ENCODE data around the gene CREB1. TPM values are rescaled to one million over a fixed set of nuclear protein-coding genes. Genes with fewer than 3 reads are reported as not detected.

The CREB1 gene
- total RNA-seq, 1 donor from 2014 or later, result 46.9 TPM

DNA sequence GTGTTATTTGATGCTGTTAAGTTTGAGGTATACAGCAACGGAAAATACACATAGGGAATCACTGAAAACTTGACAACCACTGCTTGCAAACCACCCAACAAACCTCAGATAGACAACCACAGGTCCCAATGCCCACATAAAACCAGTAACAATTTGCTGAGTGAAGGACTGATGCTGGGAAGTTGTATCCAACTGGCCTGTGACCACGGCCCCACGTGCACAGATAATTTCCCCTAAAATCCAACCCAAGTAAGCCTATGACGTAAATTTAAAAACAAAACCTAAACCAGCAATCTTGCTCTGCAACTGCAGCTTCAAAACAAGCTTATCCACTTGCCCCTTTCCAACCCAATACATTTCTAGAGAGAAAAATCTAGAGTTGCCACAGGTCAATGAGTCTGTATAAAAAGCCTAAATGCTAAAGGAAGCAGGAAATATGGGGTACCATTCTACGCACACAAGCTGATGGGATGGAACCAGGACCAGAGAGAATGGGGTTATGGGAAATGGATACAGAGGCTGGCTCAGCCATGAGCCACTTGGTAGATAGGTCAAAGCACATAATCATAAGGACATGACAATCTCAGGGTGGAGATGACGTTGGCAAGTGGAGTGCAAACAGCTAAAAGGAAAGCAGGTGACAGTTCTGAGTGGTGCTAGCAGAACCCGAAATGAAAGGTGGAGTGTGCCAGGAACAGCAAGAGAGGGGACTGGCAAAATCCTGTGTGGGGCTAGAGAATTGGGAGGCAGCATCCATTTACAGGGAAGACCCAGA lies 27.8 kb upstream of the CREB1 start:
- DNase-seq (ENCODE audit: low spot score), result no peak
- intact Hi-C loops (cut with DNase I), result no loop called here

DNA sequence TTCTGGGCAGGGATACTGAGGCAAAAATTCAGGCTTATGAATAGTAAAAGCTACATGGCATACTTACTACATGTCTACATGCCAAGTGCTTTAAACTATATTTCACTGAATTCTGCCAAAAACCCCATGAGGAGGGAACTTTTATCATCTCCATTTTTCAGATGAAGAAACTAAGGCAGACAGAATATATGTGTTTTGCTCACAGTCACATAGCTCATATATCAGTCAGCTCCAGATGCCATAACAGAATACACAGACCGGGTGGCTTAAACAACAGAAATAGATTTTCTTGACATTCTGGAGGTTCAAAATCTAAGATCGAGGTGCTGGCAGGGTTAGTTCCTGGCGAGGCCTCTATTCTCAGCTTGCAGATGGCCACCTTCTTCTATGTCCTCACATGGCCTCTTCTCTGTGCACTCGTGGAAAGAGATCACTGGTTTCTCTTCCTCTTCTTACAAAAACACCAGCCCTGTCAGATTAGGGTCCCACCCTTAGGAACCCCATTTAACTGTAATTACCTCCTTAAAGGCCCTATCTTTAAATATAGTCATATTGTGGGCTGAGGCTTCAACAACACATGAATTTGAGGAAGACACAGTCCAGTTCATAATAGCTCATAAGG lies 27.1 kb upstream of the CREB1 start:
- intact Hi-C loops (cut with DNase I), result no loop called here
- no peak for DNase-seq (ENCODE audit: low spot score)

DNA sequence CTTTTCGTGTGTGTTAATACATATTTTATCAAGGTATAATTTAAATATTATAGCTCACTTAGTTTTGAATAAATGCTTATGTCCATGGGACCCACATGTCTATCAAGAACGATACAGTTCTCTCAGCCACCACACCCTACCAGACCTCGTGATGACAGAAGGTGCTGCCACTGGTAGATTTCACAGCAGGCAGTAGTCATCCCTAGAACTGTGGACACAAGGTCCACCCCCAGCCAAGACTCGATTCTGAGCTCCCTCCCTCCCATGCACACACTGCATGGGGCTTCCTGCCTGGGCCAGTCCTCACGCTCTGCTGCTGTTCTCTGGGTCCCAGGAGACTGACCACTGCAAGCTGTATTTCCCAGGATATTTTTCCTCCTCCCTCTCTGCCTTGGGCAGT lies 26.5 kb upstream of the CREB1 start:
- DNase-seq (ENCODE audit: low spot score), result no peak
- intact Hi-C loops (cut with DNase I), result no loop called here

DNA sequence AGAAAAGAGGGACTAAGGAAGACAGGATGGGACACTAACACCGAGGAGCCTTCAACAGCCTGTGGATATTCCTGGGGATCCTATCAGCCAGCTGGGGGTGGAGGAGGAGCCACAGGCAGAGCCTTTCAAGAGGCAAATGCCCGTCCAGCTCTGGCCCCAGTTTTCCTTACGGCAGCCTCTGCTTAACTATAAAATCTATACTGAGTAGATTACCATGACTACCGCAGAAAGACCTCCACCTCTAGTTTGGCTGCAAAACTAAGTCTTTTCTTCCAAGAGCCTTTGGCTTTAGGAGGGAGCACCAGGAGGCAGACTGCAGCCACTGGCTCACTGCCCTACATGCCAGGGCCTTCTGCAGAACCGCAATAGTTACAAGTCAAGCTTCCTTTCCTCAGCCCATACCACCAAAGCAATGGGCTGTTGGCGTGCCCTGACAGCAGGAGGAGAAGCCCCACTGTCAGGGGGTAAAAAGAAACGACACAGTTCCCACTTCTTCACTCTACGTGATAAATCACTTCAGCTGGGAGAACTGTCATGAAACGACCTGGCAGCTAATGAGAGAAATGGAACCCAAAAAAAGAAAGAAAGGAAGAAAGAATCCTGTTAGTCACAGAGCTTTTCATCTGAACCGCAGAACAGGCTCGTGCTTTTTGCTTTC lies 25.1 kb upstream of the CREB1 start:
- DNase-seq (ENCODE audit: low spot score), result no peak
- intact Hi-C loops (cut with DNase I), result no loop called here

DNA sequence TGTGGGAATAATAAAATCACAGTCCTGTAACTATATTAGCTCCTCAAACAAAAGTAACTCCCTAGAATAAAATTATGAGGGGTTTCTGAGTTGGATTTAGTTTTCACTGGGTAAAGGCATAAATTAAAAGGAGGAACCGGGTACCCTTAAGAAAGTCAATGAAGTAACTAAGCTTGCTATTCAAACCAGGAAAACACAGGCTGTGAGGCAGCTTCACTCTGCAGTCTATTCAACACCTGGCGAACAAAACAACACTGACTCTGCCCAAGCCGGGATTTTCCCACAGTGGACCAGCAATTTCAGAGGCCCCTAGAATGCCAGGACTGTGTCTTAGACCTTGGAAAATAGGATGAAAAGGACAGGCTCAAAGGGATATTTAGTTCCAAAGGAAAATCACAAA lies 24.6 kb upstream of the CREB1 start:
- no peak for DNase-seq (ENCODE audit: low spot score)
- intact Hi-C loops (cut with DNase I), result no loop called here

DNA sequence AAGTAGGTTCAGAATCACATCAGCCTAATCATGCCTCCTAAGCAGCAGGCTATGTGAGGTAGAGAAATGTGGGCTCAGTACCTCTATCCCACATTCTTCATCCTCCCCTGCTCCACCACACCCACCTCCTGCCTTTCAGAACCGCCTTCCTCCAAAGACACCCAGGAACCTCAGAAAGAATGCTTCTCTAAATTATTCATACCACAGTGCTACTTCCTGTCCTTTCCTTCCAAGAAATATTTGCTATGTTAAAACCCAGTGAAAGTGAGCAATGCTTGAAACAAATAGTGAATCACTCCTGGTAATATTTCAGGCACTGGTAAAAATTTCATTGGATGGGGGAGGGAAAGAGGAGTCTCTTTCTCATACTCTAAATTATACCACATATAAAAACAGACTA lies 24.0 kb upstream of the CREB1 start:
- intact Hi-C loops (cut with DNase I), result no loop called here
- no peak for DNase-seq (ENCODE audit: low spot score)

DNA sequence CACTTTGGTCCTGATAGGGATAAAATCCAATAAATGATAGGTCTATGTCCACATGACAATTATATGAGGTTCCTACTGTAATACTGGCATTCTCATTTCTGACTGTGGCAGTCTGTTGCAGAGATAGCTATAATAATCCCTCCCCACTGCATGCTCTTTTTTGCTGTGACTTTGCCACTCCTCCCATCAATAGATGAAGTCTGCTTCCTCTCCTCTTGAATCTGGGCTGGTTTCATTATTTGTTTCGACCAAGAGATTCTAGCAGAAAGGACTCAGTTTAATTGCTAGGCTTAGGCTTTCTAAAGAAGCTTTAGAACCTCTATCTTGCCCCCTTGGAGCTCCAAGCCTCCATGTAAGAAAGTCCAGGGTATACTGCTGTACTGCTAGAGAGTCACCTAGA lies 23.3 kb upstream of the CREB1 start:
- intact Hi-C loops (cut with DNase I), result no loop called here
- DNase-seq (ENCODE audit: low spot score), result no peak

DNA sequence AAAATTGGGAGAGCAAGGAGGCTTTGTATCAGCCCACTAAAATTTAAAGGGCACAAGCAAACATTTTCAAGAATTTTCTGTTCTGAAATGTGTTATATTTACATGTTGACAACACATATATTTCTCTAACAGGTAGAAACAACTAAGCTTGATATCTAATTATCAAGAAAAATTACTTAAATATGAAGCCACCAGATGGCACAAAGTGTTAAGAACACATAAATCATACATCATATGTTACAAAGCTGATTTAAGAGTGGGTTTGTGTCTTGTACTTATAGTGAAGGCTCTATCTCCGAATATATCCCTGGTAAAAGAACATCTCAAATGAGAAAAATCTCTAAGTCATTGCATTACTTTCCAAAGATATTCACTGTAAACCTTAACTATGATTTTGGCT lies 19.6 kb upstream of the CREB1 start:
- DNase-seq (ENCODE audit: low spot score), result no peak
- intact Hi-C loops (cut with DNase I), result no loop called here

DNA sequence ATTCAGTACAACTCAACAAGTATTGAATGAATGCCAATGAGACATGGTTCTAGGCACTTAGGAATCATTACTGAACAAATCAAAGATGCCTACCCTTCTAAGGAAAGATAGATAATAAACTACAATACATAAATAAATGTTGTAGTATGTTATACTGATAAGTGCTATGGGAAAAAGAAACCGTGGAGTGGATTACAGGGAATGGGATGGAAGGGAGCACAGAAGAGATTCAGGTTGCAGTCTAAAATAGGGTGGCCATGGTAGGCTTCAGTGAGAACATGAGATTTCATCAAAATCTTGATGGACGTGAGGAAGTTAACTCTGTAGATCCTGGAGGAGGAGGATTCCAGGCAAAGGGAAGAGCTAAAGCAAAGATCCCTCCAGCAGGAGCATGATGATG lies 17.9 kb upstream of the CREB1 start:
- intact Hi-C loops (cut with DNase I), result no loop called here
- no peak for DNase-seq (ENCODE audit: low spot score)

DNA sequence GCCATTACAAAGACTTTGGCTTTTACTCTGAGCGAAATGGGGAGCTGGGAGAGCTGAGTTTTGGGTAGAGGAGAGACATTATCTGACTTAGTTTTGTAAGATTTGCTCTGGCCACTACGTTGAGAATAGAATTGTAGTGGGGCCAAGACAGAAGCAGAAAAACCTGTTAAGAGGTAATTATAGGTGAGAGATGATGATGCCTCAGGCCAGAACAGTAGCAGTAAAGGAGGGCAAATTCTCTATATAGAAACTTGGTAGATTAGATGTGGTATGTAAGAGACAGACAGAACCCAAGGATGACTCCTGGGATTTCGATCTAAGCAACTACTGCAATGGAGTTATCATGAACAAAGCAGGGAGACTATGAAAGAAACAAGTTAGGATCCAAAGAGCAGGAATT lies 17.4 kb upstream of the CREB1 start:
- DNase-seq (ENCODE audit: low spot score), result no peak
- intact Hi-C loops (cut with DNase I), result no loop called here

DNA sequence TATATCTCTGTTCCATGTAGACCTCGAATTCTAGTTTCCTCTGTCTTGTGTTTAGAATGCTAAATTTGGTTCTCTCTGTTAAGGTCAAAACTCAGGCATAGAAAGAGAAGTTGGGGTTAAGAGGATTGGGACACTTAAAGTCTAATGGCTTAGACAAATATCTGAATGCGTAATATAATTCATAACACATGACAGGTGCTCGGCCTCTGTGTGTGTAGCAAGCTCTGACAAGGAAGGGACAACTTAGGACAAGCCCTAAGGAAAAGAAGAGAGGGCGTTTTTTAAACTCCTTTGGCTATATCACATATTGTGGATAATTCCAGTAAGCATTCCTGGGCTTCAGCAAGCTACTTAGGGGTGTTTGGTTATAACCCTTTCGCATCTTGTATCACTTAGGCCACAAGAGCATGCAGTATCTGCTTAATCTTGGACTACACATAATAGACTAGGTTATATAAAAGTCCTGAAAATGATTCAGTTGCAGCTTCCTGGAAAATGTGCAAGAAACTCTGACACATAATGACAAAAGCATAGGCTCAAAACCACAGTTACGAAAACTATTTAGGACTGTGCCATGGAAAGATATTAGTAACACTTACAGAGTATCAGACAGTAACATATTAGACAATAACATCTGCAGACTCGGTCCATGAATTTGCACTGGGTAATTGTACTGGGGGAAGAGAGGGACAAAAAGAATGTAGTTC lies 16.1 kb upstream of the CREB1 start:
- no peak for DNase-seq (ENCODE audit: low spot score)
- intact Hi-C loops (cut with DNase I), result no loop called here

DNA sequence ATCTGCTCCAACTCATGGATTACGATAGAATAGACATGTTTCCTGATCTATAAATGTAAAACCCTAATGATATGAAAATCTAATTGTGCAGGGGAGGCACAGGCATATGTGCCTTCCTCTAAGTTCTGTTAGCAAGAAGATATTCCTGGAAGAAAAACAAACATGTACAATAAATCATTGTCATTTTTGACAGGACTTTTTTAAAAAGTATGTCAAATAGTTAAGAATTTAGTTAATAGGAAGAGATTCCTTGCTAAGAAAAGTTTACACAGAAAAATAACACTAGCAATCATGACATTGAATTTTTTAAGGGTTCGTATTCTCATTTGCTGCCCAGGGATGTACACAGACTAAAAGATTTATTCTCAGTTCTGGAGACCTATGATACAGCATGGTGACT lies 15.3 kb upstream of the CREB1 start:
- no peak for DNase-seq (ENCODE audit: low spot score)
- intact Hi-C loops (cut with DNase I), result no loop called here

DNA sequence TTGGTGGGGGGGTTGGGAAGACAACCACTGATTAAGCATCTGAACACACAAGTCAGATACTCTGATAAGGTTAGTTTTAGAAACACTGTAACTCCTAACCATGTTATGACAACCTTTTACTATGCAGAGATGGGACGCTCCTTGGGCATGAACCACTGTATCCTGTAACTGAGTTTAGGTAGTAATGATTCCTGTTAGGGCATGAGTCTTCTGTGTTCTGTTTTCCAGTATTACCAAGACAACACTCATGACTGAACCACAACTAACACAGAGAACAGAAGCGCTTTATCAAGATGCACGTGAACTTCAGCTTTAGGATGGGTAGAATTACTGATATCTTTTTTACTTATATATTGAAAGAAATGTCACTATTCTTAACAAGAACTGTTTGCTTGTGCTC lies 14.1 kb upstream of the CREB1 start:
- no peak for DNase-seq (ENCODE audit: low spot score)
- intact Hi-C loops (cut with DNase I), result no loop called here

DNA sequence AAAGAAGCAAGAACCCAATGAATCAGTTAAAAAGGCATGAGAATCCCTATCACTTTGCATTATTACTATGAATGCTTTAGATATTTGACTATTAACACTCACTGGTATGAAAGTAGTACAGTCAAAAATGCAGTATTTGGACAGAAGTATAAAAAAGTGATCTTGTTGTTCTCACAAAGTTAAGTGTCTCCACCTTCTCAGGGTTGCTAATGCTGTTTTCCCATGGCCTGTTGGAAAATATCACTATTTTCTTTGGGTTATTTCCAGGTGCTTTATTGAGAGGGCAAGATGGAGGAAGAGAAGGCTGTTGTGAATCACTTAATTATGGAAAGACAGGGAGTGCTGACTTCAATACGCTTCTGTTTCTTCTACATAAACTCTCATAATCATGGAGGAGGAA lies 13.6 kb upstream of the CREB1 start:
- intact Hi-C loops (cut with DNase I), result no loop called here

DNA sequence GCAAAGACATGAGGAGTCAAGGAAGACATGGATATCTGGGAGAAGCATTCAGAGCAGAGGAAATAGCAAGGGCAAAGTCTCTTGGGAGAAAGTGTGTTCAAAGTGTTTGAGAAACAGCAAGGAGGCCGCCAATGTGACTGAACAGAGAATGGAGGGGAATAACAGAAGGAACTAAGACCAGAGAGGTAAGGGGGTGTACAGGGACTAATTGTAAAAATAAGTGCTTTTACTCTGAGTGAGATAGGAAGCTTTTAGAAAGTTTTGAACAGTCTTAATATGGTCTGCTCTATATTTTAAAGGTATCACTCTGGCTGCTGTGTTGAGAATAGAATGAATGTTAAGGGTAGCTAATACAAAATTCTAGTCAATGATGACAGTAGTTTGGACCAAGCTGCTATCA lies 6.8 kb upstream of the CREB1 start:
- intact Hi-C loops (cut with DNase I), result no loop called here
- no peak for DNase-seq (ENCODE audit: low spot score)

More for the DNA sequence above, 13.6 kb upstream of the CREB1 start:
- no peak for DNase-seq (ENCODE audit: low spot score)

DNA sequence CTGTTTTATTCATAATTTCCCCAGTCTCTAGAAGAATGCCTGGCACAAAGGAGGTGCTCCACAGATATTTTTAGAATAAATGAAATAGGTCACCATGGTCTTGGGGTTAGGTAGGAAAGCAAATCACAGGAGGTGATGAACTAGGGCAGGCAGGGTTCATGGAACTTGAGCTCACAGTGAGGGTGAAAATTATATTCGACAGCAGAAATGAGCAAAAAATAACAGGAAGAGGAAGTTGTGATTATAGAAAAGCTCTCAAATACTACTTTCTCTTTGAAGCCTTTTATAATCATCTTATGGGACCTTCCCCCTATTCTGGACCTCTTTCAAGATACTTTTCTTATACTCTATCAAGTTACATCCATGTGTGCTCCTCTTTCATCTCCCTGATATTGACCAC lies 4.5 kb upstream of the CREB1 start:
- no peak for DNase-seq (ENCODE audit: low spot score)
- intact Hi-C loops (cut with DNase I), result loop anchor here (5.0 kb wide), 2 partner anchors 43 to 187 kb away; partner anchors contain the start of gene CCNYL1

DNA sequence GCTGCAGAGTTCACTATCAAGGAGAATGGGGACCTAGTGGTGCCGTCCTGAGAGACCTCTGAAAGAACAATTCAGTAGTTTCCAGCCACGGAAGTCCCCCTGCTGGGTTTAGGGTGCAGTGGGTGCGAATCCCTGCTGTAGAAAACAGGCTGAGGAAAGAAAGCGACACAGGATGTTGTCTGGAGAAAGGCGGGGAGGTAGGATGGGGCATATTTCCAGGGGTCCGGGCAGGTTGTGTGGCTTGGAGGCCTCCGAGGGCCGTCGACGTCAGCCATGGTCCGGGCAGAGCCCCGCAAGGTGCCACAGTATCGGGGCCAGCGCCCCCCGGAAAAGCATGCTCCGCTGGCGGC lies 807 bp upstream of the CREB1 start:
- intact Hi-C loops (cut with DNase I), result loop anchor here (5.0 kb wide), 2 partner anchors 47 to 183 kb away; partner anchors contain the start of gene CCNYL1
- DNase-seq (ENCODE audit: low spot score), result peak; percentile 84

DNA sequence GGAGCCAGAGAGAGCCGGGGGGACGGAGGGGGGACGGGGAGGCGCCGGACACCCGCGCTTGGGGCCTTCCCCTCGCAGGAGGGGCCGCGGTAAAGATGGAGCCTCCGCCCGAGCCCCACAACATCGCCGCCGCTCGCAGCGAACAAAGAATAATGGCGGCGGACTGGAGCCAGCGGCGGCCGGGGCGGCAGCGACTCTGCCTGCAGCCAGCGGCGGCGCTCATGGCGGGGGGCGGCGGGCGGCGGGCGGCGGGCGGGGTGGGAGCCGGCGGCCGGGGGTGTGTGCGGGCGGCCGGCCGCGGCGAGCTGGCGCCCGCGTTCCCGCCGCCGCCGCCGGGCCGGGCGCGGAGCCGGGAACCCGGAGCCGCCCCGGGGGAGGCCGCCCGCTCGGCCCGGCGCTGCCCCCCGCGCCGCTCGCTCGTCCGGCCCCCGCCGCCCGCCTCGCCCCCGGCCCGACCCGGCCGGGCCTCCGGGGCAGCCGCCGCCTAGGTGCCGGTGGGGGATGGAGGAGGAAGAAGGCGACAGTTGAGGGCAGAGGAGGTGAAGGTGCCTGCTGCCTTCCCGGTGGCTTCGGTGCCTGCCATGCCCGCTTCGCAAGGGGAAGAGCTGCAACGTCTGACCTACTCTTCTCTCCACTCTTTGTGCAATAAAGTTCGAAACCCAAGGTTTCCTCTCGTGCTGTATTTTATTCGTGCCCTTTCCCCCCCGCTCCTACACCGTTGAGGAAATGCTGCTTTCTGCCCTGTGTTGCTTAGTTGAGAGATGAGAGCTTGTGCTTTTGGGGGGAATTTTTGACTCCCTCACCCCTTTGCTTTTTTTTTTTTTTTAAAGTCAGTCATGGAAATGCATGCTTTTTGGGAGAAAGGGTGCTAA lies 634 bp downstream of the CREB1 start:
- no peak for DNase-seq (ENCODE audit: low spot score)
- intact Hi-C loops (cut with DNase I), result loop anchor here (1.0 to 2.0 kb wide), 2 partner anchors 20 to 94 kb away; partner anchors contain the start of gene METTL21A
